ENCODE measurements around the gene RAB6A.
"Not testable (repeated sequence)": the region's sequence is repeated elsewhere in the genome, so short reads cannot be mapped to it uniquely, and the experiment has no call there.

RAB6A gene

GRCh38 chr11:73716153-73717056 lies 44.5 kb downstream of the RAB6A start:
- no peak for DNase-seq

GRCh38 chr11:73715541-73715940 lies 45.3 kb downstream of the RAB6A start:
- DNase-seq, result peak; percentile 96

- no peak for DNase-seq
Observed at GRCh38 chr11:73710964-73711363, 49.9 kb downstream of the RAB6A start.

- no peak for DNase-seq
Observed at GRCh38 chr11:73705053-73705452, 55.8 kb downstream of the RAB6A start.

- no peak for DNase-seq
Observed at GRCh38 chr11:73693899-73694525, 66.9 kb downstream of the RAB6A start.

GRCh38 chr11:73680687-73681086 lies 80.2 kb downstream of the RAB6A start:
- no peak for DNase-seq

GRCh38 chr11:73676552-73676951 lies 84.3 kb downstream of the RAB6A start:
- DNase-seq, result not testable (repeated sequence)

DNA sequence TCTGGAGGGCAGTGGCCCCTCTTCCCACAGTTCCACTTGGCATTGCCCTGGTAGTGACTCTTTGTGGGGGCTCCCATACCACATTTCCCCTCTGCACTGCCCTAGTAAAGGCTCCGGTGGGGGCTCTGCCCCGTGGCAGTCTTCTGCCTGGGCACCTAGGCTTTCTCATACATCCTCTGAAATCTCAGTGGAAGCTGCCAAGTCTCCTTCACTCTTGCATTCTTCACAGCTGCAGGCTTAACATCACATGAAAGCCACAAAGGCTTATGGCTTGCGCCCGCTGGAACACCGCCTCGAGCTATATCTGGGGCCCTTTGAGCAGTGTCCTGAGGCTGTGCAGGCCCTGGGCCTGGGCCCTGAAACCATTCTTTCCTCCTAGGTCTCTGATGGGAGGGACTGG lies 89.2 kb downstream of the RAB6A start:
- no peak for DNase-seq

DNA sequence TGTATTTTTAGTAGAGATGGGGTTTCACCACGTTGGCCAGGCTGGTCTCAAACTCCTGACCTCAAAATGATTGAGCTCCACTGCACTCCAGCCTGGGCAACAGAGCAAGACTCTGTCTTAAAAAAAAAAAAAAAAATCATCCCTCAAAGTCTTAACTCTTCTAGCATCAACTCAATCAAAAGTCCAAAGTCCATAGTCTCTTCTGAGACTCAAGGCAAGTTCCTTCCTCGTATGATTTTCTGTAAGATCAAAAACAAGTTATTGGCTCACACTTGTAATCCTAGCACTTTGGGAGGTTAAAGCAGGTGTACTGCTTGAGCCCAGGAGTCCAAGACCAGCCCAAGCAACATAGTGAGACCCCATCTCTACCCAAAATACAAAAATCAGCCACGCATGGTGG lies 90.1 kb downstream of the RAB6A start:
- no peak for DNase-seq

GRCh38 chr11:73667891-73668290 lies 93.0 kb downstream of the RAB6A start:
- DNase-seq, result no peak

DNA sequence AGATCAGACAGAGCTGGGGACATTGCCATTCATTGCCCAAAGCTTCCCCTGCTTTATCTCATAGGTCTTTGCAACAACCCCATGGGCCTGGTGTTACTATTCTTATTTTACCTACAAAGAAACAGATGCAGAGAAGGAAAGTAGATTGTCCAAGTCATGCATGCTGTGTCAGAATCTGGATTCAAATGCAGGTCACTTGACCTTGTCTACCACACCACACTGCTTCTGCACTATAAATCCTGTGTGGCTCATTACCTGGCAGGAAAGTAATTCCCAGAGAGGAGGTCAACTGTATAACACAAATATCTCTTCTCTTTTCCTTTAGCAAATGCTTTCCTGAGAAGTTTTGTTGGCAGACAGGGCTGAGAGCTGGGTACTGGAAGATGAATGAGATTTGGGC lies 96.0 kb downstream of the RAB6A start:
- no peak for DNase-seq

DNA sequence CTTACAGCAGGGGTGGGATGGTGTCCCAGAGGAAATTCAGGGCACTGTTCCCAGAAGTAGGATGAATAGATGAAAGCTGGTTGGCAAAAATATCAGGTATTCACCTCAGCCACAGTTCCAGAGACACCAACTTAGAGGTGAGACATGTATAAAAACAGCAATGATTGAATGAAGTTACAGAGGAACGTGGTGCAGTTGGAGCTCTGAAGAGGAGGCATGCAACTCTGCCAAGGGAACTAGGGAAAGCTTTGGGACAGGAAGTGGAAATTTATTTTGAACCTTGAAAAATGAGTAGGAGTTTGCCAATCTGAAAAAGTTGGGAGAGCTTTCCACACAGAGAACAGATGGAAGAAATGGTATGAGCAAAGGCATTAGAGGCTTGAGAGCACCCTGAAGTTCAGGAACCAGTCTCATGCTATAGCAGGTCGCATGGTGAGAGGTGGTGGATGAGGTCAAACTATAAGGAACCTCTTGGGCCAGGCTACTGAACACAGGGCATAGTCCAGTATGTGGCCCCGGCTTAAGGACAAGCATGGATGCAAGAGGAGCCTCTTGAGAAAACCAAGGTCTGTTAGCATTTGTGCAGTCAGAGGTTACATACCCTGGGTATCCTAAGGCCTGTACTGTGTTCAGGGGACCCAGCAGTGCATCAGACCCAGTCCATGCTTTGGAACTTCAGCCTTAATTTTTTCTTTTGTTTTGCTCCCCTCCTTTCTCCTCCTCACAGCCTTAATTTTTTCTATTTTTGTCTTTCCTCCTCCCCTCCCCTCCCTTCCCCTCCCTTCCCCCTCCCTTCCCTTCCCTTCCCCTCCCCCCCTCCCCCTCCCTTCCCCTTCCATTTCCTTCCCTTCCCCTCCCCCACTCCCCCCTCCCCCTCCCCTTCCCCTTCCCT lies 97.0 kb downstream of the RAB6A start:
- no peak for DNase-seq

DNA sequence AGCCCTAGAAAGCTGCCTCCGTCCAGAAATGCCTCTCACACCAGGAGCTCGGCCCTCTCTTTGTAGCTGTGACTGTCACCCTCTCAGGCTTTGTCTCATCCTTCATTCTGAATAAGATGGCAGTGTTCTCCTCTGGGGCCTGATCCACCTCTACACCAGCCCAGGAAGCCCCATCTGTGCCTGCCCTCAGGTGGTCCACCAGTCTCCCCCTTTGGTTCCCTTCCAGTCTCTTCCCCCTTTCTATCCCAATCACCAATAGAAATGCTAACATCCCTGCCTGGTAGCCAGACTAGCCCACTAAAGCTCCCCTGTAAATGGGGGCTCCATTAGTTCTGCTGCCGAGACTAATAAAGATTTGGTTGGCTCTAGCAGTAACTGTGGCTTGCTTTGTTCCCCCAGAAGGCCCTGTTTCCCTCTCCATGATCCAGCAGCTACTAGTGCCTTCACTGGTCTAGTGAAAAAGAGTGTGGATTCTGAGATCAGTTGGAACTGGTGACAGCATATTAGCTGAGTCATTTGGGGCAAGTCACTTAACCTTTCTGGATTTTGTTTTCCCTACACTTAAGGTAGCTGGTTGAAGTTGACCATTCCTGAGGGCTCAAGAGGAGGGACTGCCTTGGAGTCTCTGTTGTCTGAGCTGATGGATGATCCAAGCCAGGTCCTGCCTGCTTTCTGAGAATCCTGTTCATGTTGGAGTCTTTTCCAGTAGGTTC lies 98.3 kb downstream of the RAB6A start:
- DNase-seq, result no peak

GRCh38 chr11:73661035-73661628 lies 99.7 kb downstream of the RAB6A start:
- DNase-seq, result peak; percentile 72

DNA sequence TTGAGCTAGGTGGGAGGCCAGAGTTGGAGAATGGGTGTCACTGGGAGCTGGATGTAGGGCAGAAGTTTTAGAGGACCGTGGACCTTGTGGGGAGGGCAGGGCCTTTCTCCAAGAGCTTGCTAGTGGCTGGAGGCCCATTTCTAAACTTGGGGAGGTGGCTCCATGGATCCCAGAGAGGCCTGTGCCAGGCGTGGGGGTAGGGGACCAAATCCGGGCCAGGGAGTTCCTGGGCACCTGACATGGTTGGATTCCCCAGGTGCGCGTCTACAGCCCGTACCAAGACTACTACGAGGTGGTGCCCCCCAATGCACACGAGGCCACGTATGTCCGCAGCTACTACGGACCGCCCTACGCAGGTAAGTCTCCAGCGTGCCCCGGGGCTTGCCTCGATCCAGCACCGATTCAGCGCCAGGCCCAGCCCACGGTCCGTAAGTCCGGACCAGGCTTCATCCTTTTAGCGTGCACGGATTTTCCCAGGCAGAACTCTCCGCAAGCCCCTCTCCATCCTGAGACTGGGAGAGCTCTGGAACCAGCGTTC lies 100.3 kb downstream of the RAB6A start:
- DNase-seq, result no peak

- peak; percentile 39 for DNase-seq
Observed at GRCh38 chr11:73659961-73660360, 100.9 kb downstream of the RAB6A start.

- no peak for DNase-seq
Observed at GRCh38 chr11:73656985-73657384, 103.9 kb downstream of the RAB6A start.

DNA sequence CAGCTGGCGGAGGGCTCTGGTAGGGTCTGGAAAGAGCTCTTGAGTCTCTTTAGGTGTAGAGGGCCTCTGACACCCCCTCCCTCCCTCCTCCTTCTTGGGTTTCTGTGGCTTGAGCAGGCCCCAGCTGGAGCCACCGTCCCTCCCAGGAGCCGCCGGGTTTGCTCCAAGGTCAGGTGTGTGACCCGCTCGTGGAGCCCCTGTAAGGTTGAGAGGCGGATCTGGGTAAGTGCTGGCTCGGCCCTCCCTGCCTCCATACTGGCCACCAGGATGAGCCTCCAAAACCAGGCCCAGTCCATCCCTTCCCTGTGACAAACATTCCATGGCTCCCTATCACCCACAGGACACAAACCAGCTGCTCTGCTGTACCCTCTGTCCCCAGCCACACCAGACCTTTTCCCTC lies 105.2 kb downstream of the RAB6A start:
- DNase-seq, result no peak

DNA sequence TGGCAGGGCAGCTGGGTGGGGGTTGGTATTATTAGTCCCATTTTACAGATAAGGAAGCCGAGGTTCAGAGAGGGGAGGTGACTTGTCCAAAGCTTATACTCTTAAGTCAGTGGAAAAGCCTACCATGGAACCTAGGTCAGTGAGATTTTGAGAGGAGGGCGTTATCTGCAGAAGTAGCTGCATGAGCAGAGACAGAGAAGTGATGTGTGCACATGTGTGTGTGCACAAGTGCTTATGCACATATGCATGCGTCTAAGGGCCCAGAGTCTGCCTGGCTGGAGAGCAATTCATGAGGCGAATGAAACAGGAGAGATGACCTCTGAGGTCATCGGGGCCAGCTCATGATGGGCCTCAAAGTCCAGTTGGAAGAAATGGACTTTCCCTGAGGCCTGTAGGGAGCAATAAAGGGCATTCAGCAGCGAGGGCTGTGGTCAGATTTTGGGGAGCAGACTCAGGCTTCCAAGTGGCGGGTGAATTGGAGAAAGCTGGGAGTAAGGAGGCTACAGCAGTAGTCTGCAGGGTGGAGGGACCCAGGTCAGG lies 106.3 kb downstream of the RAB6A start:
- DNase-seq, result no peak

DNA sequence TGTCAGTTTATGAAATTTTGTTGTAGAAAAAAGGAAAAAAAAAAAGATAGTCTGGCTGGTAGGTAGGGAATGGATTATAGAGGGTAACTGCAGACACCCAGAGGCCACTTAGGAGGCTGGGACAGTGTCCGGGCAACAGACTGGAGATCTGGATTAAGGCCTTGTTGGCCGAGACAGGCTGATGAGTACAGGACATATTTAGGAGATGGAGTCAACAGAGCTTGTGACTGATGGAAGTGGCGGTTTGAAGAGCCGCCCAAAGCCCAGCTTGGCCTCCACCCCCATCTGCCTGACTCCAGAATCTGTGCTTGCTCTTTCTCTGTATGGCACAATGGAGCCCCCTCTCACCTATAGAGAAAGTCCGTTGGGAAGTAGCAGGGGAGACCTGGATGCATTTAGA lies 106.9 kb downstream of the RAB6A start:
- no peak for DNase-seq

- DNase-seq, result no peak
Observed at GRCh38 chr11:73652856-73653559, 107.9 kb downstream of the RAB6A start.

Data from NCI-H526 treated with DMSO at 0.1 percent for 48 hours (cell line).